ENCODE results near the gene STK4. TPM values are rescaled to one million over a fixed set of nuclear protein-coding genes. Genes with fewer than 3 reads are reported as not detected.

The STK4 gene
- total RNA-seq, 2 donors from 2014 or later, result 28.9 to 29.9 TPM

DNA sequence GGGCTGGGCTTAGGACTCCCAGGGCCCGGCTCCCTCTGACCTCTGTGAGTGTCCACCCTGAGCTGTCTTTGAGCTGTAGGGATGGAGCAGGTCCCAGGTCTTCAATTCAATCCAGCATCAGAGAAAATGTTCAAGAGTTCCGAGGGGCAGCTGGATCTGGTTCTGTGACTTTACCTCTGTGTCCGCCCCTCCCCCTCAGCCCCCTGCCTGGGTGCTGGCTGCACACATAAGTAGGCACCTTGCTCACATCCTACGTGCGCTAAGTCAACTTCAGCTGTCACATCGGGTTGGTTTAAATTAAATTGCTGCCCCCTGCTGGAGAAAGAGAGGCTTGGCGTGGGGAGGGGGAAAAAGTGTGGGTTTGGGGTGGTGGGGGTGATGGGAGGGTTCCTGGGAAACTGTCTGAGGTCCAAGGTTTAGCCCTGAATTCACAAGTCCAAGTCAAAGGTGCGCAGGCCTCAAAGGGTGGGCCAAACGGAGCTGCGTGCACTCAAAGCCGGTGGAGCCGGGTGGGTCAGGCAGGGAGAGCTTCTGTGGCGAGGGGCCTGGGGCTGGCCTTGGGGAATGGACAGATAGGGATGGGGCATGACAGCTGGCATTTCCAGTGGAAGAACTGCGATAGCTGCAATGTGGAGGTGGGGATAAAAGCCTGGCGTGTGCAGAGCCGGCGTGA lies 145.6 kb downstream of the STK4 start:
- Histone ChIP-seq H3K9me3 (no peaks in the 10 kb centered on the region), H3K27me3 (no peaks in the 10 kb centered on the region), H3K36me3 (no peaks in the 10 kb centered on the region), H3K27ac (no peak overlapping the region), H3K4me1 (no peaks in the 10 kb centered on the region), H3K4me3 (no peak overlapping the region), H3K9ac (ENCODE audit: low read depth in 2 of 2, low read length in 2 of 2) (no peak overlapping the region)
- no peak for DNase-seq
- TF ChIP-seq, protein P1, sequence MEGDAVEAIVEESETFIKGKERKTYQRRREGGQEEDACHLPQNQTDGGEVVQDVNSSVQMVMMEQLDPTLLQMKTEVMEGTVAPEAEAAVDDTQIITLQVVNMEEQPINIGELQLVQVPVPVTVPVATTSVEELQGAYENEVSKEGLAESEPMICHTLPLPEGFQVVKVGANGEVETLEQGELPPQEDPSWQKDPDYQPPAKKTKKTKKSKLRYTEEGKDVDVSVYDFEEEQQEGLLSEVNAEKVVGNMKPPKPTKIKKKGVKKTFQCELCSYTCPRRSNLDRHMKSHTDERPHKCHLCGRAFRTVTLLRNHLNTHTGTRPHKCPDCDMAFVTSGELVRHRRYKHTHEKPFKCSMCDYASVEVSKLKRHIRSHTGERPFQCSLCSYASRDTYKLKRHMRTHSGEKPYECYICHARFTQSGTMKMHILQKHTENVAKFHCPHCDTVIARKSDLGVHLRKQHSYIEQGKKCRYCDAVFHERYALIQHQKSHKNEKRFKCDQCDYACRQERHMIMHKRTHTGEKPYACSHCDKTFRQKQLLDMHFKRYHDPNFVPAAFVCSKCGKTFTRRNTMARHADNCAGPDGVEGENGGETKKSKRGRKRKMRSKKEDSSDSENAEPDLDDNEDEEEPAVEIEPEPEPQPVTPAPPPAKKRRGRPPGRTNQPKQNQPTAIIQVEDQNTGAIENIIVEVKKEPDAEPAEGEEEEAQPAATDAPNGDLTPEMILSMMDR (IDR thresholded peaks at IDR 0.05), result peak; percentile 23
- intact Hi-C loops (cut with DNase I), result no loop called here

DNA sequence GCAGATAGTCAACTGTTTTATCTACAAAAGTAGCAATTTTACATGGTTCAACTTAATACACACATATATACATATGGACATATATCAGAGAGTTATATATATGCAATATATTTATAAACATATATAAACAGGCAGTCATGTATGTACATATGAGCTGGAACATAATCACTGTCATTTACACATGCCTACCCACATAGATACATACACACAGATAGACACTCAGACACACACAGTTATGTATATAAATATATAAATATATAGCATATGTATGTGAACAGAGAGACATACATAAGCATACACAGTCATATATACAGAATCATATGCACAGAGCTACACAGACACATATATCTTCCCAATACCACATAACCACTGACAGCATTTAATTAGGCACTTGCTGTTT lies 146.4 kb downstream of the STK4 start:
- no peak overlapping the region for H3K27ac ChIP-seq
- H3K9ac ChIP-seq (ENCODE audit: low read depth in 2 of 2, low read length in 2 of 2), result no peak overlapping the region
- no peak overlapping the region for H3K4me3 ChIP-seq
- H3K27me3 ChIP-seq, result no peaks in the 10 kb centered on the region
- intact Hi-C loops (cut with DNase I), result no loop called here
- TF ChIP-seq, protein P1 (IDR thresholded peaks at IDR 0.05), result no peak
- DNase-seq, result no peak
- no peaks in the 10 kb centered on the region for H3K36me3 ChIP-seq
- H3K9me3 ChIP-seq, result no peaks in the 10 kb centered on the region
- H3K4me1 ChIP-seq, result no peaks in the 10 kb centered on the region

- intact Hi-C loops (cut with DNase I), result no loop called here
- no peaks in the 10 kb centered on the region for H3K27me3 ChIP-seq
- no peak overlapping the region for H3K27ac ChIP-seq
These were observed 147.6 kb downstream of the STK4 start for GRCh38 chr20:45113865-45114264.

DNA sequence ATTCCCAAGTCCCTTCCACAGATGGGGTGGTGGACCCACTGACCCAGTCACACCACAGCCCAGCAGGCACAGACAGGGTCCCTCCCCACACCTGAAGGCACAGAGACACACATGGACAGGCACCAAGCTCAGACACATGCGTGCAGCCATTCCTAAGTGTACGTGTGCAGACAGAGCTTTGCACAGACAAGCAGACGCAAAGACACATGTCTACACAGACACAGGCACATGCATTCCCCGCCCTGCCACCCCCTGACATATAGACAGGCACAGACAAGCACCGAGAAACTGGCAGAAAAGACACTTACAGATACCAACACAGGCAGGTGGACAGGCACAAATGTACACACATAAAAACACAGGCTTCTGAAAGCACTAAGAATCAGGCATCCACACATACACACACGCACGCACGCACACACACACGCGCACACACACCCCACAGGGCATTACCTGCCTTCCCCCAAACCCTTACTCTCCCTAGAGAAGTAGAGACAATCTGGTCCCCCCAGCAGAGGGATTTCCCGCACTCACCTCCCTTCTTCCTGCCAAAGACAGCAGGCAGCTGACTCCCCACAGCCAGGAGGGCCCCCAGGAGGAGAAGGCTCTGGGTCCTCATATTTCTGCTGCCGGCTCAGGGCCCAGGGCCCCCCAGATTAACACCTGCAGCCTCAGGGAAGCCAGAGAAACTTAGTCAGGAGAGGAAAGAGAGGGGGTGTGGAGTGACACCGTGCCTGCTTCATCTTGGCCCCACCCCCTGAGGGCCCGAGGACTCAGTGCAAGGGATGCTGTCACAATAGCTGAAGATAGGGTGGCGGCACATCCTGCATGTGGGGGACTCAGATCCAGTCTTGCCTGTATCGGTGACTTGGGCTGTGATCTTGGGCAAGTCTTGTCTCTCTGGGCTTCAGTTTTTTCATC lies 148.4 kb downstream of the STK4 start, which contains the start of gene WFDC5:
TSS of gene WFDC5 (minus strand) at position 710 of the 921 bp plus-strand sequence. CDS start at position 619, 91 bp downstream.
- H3K27me3 ChIP-seq, result no peaks in the 10 kb centered on the region

More at GRCh38 chr20:45113865-45114264, 147.6 kb downstream of the STK4 start:
- Histone ChIP-seq H3K9ac (ENCODE audit: low read depth in 2 of 2, low read length in 2 of 2) (no peak overlapping the region), H3K4me1 (no peaks in the 10 kb centered on the region), H3K9me3 (no peaks in the 10 kb centered on the region), H3K4me3 (no peak overlapping the region), H3K36me3 (no peaks in the 10 kb centered on the region)
- no peak for DNase-seq
- TF ChIP-seq, protein P1 (IDR thresholded peaks at IDR 0.05), result no peak

DNA sequence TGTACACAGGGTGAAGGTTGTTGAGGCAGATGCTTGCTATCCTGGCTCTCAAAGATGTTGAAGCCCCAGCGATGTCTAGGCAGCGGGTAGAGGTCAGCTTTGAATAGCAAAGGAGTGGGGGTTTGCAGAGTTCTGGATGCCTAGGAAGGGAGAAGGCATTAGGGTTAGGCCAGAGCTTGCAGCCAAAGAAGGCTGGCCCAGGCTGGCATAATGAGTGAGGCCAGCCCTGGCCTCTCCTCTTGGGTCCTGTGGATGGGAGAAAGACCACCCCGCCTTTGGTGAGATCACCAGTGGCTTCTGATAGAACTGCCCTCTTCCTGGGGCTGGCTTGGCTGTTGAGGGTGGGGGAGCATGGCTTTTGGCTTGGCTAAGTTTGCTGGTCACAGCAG lies 149.1 kb downstream of the STK4 start:
- no peak overlapping the region for H3K27ac ChIP-seq
- no peak for DNase-seq
- no peaks in the 10 kb centered on the region for H3K27me3 ChIP-seq

More for the DNA sequence above, 148.4 kb downstream of the STK4 start, which contains the start of gene WFDC5:
- DNase-seq, result no peak
- Histone ChIP-seq H3K9me3 (no peaks in the 10 kb centered on the region), H3K36me3 (no peaks in the 10 kb centered on the region), H3K27ac (no peak within 1 kb of the TSS), H3K4me1 (no peaks in the 10 kb centered on the region), H3K4me3 (no peak within 1 kb of the TSS), H3K9ac (ENCODE audit: low read depth in 2 of 2, low read length in 2 of 2) (no peak within 1 kb of the TSS)
- intact Hi-C loops (cut with DNase I), result no loop called here
- TF ChIP-seq, protein P1 (IDR thresholded peaks at IDR 0.05), result no peak

More for the DNA sequence above, 149.1 kb downstream of the STK4 start:
- no peak overlapping the region for H3K9ac ChIP-seq (ENCODE audit: low read depth in 2 of 2, low read length in 2 of 2)
- TF ChIP-seq, protein P1 (IDR thresholded peaks at IDR 0.05), result no peak
- H3K9me3 ChIP-seq, result no peaks in the 10 kb centered on the region
- no peak overlapping the region for H3K4me3 ChIP-seq
- H3K36me3 ChIP-seq, result no peaks in the 10 kb centered on the region
- no peaks in the 10 kb centered on the region for H3K4me1 ChIP-seq
- intact Hi-C loops (cut with DNase I), result no loop called here

Data from colonic mucosa (tissue), 4 donors.